Mucosa of descending colon (tissue), 3 donors: Measurements from ENCODE around the gene SLC37A2. TPM values are rescaled to one million over a fixed set of nuclear protein-coding genes. Genes with fewer than 3 reads are reported as not detected.

Source experiments
- ATAC-seq: fragments of 200-7000 bp; cut with Tn5 transposase; one replicate; pipeline ENCODE4 v1.9.1; 2020; ENCODE audit warnings: mild to moderate bottlenecking, moderate library complexity
- DNase-seq, 3 donors: peaks; one replicate each; pipeline ENCODE4 v3.0.0-alpha.2; 2020
- H3K36me3 ChIP-seq: fragments of 200-600 bp; one replicate; pipeline ENCODE4 v1.8.0; 2021; ENCODE audit warnings: low read depth, mild to moderate bottlenecking
- H3K4me1 ChIP-seq: fragments of 200-600 bp; one replicate; pipeline ENCODE4 v1.8.0; 2021; ENCODE audit warnings: low read depth, mild to moderate bottlenecking
- H3K4me3 ChIP-seq: fragments of 200-600 bp; one replicate; pipeline ENCODE4 v1.8.0; 2021; ENCODE audit warnings: mild to moderate bottlenecking
- H3K9me3 ChIP-seq: fragments of 200-600 bp; one replicate; pipeline ENCODE4 v1.8.0; 2021; ENCODE audit warnings: mild to moderate bottlenecking
- CTCF ChIP-seq: fragments of 200-600 bp; IDR thresholded peaks from one replicate; pipeline ENCODE4 v1.8.0; 2022; ENCODE audit warnings: antibody characterized with exemption, mild to moderate bottlenecking
- intact Hi-C, 2 donors: fragments of 100-400 bp; cut with DNase I in 1 of 2; cut with micrococcal nuclease in 1 of 2; formaldehyde crosslinking; loops; one replicate each; pipeline versions ENCODE4 v1.11.0 to v1.11.1; 2022; cut with DNase I, micrococcal nuclease
- total RNA-seq, 3 donors: library from RNA; stranded (reverse); fragmentation: NEBNext Ultra II Directional in 2 of 3; extraction: Animal tissue kit (Norgen Biotek cat#: 25700) in 2 of 3; gene quantifications; one replicate each; pipeline versions ENCODE4 v1.2.1 to v1.2.4, GENCODE V29; 2021 to 2023
- donor health status: DM: no; HTN: no; CAD: no; lungs with moderate emphysema.
- donor health status: DM: no; HTN: no; CAD: no.
- donor health status: DM: no; HTN: yes; CAD: no.

Gene SLC37A2
- total RNA-seq, 3 donors from 2014 or later, result 4.3 to 10.5 (median 6.2) TPM

DNA sequence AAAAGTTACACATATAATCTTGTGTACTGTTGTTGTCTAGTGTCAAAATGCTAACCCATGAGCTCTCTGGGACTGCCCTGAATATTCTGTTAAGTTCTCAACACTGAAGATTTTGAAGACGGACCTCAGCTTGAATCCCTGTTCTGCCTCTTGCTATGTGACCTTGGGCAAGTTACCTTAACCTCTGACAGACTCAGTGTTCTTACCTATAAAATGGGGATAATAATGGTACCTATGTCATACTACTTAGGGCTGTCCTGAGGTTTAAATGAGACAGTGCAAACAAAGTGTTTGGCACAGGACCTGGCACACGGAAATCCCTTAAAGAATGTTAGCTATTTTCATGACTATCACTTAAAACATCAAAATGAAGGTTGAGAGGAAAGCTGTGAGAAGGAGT is 37.0 kb downstream of the SLC37A2 start:
- DNase-seq (no peak), ATAC-seq (no peak)
- Histone ChIP-seq H3K4me3 (no peak overlapping the region), H3K36me3 (no peaks in the 10 kb centered on the region), H3K9me3 (no peaks in the 10 kb centered on the region), H3K4me1 (no peaks in the 10 kb centered on the region)
- no peak for TF ChIP-seq CTCF
- intact Hi-C loops, result no loop called here

GRCh38 chr11:125101596-125101995 is 38.5 kb downstream of the SLC37A2 start:
- ATAC-seq (no peak), DNase-seq (no peak)
- no peak overlapping the region for H3K4me3 ChIP-seq
- H3K9me3 ChIP-seq, result no peaks in the 10 kb centered on the region
- H3K4me1 ChIP-seq, result no peaks in the 10 kb centered on the region
- intact Hi-C loops, result no loop called here
- TF ChIP-seq CTCF, result no peak
- H3K36me3 ChIP-seq, result no peaks in the 10 kb centered on the region

DNA sequence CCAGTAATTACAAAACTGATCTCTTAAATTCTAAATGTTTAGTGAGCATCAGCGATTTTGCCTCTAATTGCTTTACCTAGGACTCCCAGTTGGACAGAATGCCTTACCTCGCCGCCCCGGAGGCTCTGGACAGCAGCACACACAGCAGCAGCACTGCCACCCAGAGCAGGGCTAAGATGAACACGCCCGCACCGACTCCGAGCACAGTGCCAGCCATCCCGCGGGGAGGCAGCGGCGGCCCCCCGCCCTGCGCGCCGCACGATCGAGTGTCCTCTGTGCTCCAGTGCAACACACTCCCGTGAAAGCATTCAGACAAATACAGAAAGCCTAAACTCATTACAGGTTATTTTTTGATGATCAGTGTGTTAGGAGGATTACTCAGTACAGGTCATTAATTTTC is 38.9 kb downstream of the SLC37A2 start:
- no peaks in the 10 kb centered on the region for H3K36me3 ChIP-seq
- ATAC-seq (no peak), DNase-seq (no peak)
- H3K4me1 ChIP-seq, result no peaks in the 10 kb centered on the region
- no peak overlapping the region for H3K4me3 ChIP-seq
- no peak for TF ChIP-seq CTCF
- no peaks in the 10 kb centered on the region for H3K9me3 ChIP-seq
- intact Hi-C loops, result no loop called here

DNA sequence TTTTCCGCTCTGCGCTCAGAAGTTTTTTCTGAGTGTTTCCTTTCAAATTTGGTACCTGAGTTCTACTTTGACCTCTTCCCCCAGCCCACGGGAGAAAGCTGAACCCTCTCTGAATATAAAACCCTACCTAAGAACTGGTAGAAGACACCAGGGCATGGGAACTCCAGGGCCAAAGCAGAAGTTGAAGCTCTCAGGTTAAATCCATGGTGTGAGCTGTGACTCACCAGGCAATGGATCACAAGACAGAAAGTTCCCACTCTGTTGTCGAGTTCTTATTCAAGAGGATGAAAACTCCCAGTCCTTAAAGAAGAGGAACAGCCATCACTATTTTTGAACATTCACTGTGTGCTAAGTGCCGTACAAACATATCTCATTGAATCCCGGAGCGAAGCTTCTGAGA is 39.4 kb downstream of the SLC37A2 start:
- intact Hi-C loops, result no loop called here
- Histone ChIP-seq H3K9me3 (no peaks in the 10 kb centered on the region), H3K4me1 (no peaks in the 10 kb centered on the region), H3K36me3 (no peaks in the 10 kb centered on the region), H3K4me3 (no peak overlapping the region)
- ATAC-seq (no peak), DNase-seq (no peak)
- no peak for TF ChIP-seq CTCF

DNA sequence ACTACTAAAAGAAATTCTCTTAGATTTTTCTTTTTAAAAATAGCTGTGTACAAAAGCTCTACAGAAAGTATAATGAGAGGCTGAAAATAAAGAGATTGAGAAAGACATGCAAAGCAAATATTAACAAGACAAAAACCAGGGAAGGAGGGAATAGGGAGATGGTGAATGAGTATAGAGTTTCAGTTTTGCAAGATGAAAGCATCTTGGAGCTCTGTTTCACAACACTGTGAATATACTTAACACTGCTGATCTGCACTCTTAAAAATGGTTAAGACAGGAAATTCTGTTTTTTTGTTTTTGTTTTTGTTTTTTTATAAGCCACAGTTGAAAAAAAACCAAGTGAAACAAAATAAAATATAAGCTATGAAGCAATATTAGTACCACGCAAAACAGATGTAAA is 42.8 kb downstream of the SLC37A2 start:
- no peak for TF ChIP-seq CTCF
- ATAC-seq (no peak), DNase-seq (no peak)
- Histone ChIP-seq H3K9me3 (no peaks in the 10 kb centered on the region), H3K4me1 (no peaks in the 10 kb centered on the region), H3K4me3 (no peak overlapping the region), H3K36me3 (no peaks in the 10 kb centered on the region)
- intact Hi-C loops, result no loop called here

DNA sequence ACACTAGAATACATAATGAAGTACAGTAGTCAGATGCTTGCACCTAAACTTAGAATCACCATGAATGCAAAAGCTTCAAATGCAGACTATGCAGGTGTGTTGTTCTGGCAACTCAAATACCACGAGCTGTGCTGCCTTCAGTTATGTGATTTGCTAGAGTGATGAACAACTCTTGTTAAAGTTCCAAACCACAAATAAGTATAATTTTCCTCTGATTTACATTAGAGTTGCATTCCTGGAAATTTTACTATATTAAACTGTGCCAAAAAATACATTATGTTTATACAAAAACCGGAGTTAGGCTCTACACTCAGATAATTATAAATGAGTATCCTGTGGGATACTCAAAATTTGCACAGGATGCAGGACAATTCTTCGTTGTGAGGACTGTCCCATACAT is 45.4 kb downstream of the SLC37A2 start:
- intact Hi-C loops, result no loop called here
- DNase-seq (no peak), ATAC-seq (no peak)
- H3K36me3 ChIP-seq, result no peaks in the 10 kb centered on the region
- H3K9me3 ChIP-seq, result no peaks in the 10 kb centered on the region
- TF ChIP-seq CTCF, result no peak
- H3K4me1 ChIP-seq, result peaks cover 3% of the 10 kb centered on the region
- H3K4me3 ChIP-seq, result no peak overlapping the region
